ENCODE results near the gene USP38. TPM values are rescaled to one million over a fixed set of nuclear protein-coding genes. Genes with fewer than 3 reads are reported as not detected.

Gene USP38
- total and polyA plus RNA-seq, 2 donors (not counting 3 experiments of a cell fraction or from before 2014, with no cell fraction given) = 7.5 to 17.0 TPM

GRCh38 chr4:143135358-143135757 lies 49.4 kb upstream of the USP38 start:
- Histone ChIP-seq H3K4me3 (replicated peaks in 1 of 3; ENCODE audit: insufficient read depth in 1 of 3, low read depth in 1 of 3, low read length in 3 of 3) (no peak overlapping the region), H3K4me2 (ENCODE audit: insufficient read depth, low read length) (no peak overlapping the region), H3K9ac (replicated peaks; ENCODE audit: extremely low read depth, insufficient read depth, low read length) (no peak overlapping the region), H3K27me3 (ENCODE audit: control insufficient read depth in 2 of 2, insufficient read depth in 2 of 2, low read length in 2 of 2) (no peaks in the 10 kb centered on the region), H3K36me3 (ENCODE audit: control insufficient read depth in 2 of 2, extremely low read depth in 1 of 2, insufficient read depth in 2 of 2, low read length in 2 of 2) (no peaks in the 10 kb centered on the region), H3K9me3 (replicated peaks; ENCODE audit: control insufficient read depth, insufficient read depth, low read length) (no peaks in the 10 kb centered on the region), H3K27ac (ENCODE audit: insufficient read depth, low read depth, low read length) (no peak overlapping the region), H3K9me1 (replicated peaks; ENCODE audit: control insufficient read depth, extremely low read depth, insufficient read depth, low read length) (no peaks in the 10 kb centered on the region), H2AFZ (ENCODE audit: low read depth, low read length) (no peak overlapping the region), H4K20me1 (replicated peaks; ENCODE audit: control insufficient read depth, extremely low read depth, insufficient read depth, low read length) (no peaks in the 10 kb centered on the region), H3K4me1 (ENCODE audit: control insufficient read depth, extremely low read depth, insufficient read depth, low read length) (no peaks in the 10 kb centered on the region), H3K79me2 (ENCODE audit: control insufficient read depth, insufficient read depth, low read length) (no peaks in the 10 kb centered on the region)
- no TSS peak for BruUV-seq (replicated peaks)
- ChIA-PET CTCF (interaction anchor here (1.1 kb wide), 1 partner anchor 16 kb away, joined by 3 read pairs; no protein-coding TSS in a partner anchor), POLR2A (no interaction called here)
- DNase-seq (ENCODE audit: low read depth, low spot score) = no peak
- dilution Hi-C loops (cut with MboI; ENCODE audit: extremely low pct_ligation_motif_present, low sequenced_read_pairs) = no loop called here
- intact Hi-C loops (cut with micrococcal nuclease) = no loop called here
- TF ChIP-seq, protein P1, sequence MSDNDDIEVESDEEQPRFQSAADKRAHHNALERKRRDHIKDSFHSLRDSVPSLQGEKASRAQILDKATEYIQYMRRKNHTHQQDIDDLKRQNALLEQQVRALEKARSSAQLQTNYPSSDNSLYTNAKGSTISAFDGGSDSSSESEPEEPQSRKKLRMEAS (IDR thresholded peaks at IDR 0.05; ENCODE audit: insufficient read depth, insufficient read length) = no peak
- TF ChIP-seq MYC (IDR thresholded peaks at IDR 0.05; ENCODE audit: low read depth, low read length) (no peak), FOS (IDR thresholded peaks at IDR 0.05; ENCODE audit: borderline replicate concordance, insufficient read depth, low read length) (no peak), POLR2A (IDR thresholded peaks at IDR 0.05; ENCODE audit: low read depth, low read length) (no peak), POLR2AphosphoS5 (IDR thresholded peaks at IDR 0.05; ENCODE audit: insufficient read depth, low read depth, low read length) (no peak), CTCF (IDR thresholded peaks at IDR 0.05; ENCODE audit: extremely low read depth in 1 of 2, insufficient read depth in 1 of 2, low read depth in 1 of 2, low read length in 2 of 2) (no peak), JUN (IDR thresholded peaks at IDR 0.05; ENCODE audit: borderline replicate concordance, insufficient read depth, insufficient read length, low read depth) (no peak), GATA2 (IDR thresholded peaks at IDR 0.05; ENCODE audit: insufficient read depth, insufficient read length, low read depth, low read length) (no peak), EZH2 (IDR thresholded peaks at IDR 0.05; ENCODE audit: borderline replicate concordance, low read depth, low read length, severe bottlenecking) (no peak)
- no peak for FAIRE-seq
